GM08714 (cell line): ENCODE measurements around the gene RALGPS1.
A peak's percentile ranks its signal among the peaks of the same experiment; 100 is the strongest.

Source experiments
- H3K4me3 ChIP-seq: fragments of 200-500 bp; sonication (Bioruptor generic); 2 replicates; pipeline ENCODE4 v1.5.1; 2014; ENCODE audit warnings: mild to moderate bottlenecking, low read length, inconsistent platforms
- ZNF274 ChIP-seq: IDR thresholded peaks from 2 replicates; pipeline ENCODE4 v1.6.1; 2012; ENCODE audit warnings: mild to moderate bottlenecking, low read depth, low read length

RALGPS1 gene

DNA sequence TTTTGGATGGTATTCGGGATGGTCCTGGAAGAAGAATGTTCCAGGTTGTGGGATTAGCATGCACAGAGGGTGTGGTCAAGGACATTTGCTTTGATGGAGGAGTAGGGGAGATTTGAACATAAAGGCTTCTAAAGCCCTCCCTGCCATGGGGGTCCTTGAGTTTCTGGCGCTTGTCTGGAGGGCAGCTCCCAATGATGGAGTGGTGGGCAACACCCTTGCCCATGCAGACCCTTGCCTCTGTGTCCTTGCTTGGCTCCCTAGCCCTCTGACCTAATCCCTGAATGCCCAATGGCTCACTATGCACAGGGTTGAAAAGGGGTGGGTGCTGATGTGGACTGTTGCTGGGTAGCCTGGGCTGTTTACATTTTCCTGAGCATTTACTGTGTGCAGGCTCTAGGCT is 66.6 kb downstream of the RALGPS1 start:
- TF ChIP-seq ZNF274, result no peak
- no peak overlapping the region for H3K4me3 ChIP-seq

DNA sequence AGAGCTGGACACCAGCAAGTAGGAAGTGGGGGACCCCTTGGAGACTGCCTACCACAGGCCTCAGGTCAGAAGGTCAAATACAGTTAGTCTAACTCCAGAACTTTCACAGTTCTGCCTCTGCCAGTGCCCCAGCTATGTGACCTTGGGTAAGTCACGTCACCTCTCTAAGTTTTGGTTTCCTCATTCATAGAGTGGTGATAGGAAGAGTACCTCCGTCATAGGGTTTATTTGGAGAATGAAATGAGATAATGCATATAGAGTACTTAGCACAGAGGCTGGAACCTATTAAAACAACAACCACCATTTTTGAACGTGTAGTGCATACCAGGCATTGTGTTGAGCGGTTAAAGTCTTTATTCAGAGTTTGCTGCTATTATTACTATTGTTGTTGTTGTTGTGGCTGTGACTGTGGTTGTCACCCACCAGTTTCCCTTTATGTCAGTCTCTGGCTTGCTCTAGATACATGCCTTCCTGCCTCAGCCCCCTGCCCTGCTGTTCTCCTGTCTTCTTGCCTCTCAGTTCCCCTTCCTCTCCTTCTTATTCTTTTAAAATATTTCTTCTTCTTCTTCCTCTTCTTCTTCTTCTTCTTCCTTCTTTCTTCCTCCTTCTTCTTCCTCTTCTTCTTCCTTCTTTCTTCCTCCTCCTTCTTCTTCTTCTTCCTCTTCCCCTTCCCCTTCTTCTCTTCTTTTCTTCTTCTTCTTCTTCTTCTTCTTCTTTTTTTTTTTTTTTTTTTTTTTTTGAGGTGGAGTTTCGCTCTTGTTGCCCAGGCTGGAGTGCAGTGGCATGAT is 67.8 kb downstream of the RALGPS1 start:
- TF ChIP-seq ZNF274, result no peak
- H3K4me3 ChIP-seq, result no peak overlapping the region

DNA sequence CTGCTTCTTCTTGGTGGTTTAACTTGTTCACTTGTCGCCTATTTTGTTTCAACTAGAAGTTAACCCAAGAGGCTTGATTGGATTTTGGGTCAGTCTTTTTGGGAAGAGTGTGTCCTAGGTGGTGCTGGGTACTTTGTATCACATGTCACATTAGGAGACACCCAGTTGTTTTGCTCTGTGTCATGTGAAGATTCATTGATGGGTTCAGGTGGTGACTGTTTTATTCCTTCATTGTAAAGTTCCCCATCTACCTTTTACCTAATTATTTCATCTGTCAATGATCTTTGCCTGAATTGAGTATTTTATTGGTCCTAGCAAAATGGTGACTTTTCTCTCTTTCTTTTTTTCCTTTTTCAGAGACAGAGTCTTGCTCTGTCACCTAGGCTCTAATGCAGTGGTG is 69.2 kb downstream of the RALGPS1 start:
- no peak for TF ChIP-seq ZNF274
- H3K4me3 ChIP-seq, result no peak overlapping the region

DNA sequence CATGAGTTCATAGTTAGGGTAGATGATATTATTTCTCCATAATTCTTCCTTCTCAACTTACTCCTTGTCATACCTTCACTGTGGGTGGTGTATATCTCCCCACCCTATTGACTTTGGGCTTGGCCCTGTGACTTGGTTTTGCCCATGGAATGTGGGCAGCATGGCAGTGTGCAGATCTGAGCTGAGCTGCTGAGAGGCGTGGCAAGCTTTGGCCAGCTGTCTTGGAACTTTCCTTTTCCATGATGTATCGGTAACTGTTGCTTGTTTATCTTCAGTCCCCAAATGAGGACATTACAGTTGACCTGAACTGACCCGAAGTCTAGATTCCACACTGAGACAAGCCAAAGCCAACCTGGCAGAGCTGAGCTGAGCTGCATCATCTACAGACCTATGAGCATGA is 70.4 kb downstream of the RALGPS1 start:
- no peak for TF ChIP-seq ZNF274
- no peak overlapping the region for H3K4me3 ChIP-seq

DNA sequence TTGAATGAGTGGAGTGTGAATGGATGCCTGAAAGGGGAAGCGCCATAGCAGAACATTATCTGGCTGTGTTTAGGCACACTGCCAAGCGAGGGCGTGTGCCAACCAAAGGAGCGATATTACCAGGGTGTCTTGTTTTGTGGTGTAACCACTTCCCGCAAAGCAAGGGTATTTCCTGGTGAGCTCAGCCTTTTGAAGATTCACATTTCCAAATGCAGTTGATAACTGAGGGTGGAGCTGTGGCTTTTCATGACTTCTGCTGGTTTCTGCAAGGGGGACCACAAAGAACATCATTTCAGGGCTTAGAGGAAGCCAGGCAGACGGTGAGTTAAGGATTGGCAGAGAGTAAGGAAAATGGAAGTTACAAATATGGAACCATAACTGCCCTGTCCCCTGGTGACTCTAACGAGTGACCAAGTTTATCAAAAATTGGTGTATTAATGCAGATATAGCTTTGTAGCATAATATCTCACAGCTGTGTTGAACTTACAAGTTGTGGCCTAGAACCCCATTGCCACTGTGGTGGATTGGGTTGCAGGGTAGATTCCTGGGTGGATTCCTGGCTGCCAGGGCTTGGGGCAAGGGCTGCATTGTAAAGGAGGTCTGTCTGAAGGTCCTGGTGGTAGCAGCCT is 71.4 kb downstream of the RALGPS1 start:
- peak overlapping the region; percentile 12; the same call in 1 of the 2 replicates for H3K4me3 ChIP-seq
- TF ChIP-seq ZNF274, result no peak

DNA sequence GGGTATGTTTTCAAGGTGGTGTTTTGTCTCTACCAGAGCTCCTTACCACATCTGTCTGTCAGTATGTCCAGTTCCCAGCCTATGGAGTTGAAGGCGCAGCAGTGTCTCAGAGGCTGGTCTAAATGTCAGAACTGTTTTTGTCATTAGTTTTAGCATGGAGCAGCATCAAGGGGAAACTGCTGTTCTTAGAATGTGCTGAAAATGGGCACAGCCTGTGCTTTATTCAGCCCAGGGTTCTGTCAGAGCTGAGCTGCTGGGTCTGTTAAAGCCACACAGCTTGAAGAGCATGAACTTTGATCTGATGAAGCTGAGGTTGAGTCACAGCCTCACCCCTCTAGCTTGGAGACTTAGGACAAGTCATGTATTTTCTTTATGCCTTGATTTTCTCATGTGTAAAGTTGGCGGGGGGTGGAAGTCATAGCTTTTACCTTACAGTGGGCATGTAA is 71.9 kb downstream of the RALGPS1 start:
- no peak for TF ChIP-seq ZNF274
- peak overlapping the region; percentile 12; the same call in 1 of the 2 replicates for H3K4me3 ChIP-seq

DNA sequence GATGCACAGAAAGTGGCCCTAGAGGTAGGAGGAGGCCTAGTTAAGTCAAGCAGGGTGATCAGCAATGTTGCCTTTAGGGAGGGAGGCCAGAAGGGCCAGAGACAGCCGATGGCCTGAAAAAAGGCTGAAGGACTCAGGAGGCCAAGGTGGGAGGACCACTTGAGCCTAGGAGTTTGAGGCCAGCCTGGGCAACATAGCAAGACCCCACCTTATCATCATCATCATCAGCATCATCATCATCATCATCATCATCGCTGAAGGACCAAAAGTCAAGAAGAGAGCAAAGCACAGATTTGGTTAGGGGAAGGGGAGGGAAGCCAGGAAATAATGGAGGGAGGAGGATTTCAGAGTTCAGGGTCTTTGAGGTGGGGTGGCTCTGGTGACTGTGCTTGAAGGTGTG is 74.3 kb downstream of the RALGPS1 start:
- H3K4me3 ChIP-seq, result no peak overlapping the region
- no peak for TF ChIP-seq ZNF274

DNA sequence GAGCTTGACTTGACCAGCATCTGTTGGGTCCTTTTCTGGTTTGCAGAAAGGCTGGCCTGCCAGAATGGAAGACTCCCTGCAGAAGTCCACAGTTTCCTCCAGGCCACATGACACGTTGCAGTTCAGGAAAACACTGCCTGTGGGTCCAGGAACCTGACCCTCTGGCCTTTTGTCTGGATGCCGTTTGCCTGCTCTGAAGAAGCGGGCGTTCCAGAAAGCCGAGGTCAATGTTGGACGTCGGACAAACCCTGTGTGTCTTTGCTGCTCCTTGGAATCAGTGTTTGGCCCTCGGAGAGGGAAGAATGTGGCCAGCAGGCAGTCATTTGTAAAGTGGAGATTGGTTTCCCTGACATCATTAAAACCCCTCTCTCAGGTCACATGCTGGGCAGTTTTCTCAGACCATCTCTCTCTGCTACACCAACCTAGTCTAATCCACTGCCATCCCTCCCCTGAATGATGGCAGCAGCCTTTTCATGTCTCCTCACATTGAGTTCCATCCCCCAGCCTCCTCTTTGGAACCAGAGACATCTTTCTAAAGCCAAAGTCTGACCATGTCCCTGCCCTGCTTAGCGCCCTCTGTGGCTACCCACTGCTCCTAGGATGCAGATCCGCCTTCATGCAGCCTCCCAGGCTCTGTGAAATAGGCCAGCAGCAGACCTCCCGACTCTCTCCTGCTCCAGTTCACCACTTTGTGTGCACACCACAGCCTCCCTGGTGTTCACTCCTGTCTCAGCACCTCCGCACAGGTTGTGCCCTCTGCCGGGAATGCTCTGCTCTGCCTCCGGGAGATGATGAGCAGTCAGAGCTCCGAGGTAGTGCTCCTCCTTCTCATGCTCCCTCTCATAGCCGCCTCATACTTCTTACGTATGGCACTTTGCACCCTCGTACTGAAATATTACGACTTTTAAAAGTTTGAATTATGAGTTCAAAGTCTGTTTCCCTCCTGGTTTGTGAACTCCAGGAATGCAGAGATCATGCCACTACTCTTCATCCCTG is 75.6 kb downstream of the RALGPS1 start:
- TF ChIP-seq ZNF274, result no peak
- no peak overlapping the region for H3K4me3 ChIP-seq

DNA sequence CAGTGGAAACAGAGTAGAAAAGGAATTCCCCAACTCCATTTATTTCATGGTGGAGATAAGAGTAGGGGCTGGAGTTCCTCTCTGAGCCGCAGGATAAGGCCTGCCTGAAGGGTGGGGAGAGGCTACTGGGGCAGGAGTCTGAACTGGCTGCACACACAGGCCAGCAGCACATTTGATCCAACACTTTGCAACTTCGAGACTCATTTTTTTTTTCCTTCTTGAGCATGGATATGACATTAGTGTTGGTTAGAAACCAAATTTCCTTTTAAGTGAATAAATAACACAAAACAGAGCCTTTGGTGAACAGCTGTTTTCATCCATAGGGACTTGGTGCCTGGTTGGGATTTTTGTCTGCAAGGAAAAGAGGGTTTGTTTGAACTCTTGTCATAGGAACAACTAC is 76.6 kb downstream of the RALGPS1 start:
- no peak for TF ChIP-seq ZNF274
- no peak overlapping the region for H3K4me3 ChIP-seq

DNA sequence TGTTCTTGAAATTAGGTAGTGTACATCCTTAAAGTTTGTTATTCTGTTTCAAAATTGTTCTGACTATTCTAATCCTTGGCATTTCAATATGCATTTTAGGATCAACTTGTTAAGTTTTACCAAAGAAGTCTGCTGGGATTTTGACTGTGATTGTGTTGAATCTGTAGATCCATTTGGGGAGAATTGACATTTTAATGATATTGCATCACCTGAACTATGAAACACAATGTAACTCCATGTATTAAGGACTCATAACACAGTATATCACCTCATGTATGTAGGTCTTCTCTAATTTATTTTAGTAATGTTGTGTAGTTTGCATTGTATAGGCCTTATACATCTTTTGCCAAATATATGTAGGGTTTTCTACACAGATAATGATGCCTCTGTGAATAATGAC is 77.8 kb downstream of the RALGPS1 start:
- TF ChIP-seq ZNF274, result no peak
- H3K4me3 ChIP-seq, result no peak overlapping the region

DNA sequence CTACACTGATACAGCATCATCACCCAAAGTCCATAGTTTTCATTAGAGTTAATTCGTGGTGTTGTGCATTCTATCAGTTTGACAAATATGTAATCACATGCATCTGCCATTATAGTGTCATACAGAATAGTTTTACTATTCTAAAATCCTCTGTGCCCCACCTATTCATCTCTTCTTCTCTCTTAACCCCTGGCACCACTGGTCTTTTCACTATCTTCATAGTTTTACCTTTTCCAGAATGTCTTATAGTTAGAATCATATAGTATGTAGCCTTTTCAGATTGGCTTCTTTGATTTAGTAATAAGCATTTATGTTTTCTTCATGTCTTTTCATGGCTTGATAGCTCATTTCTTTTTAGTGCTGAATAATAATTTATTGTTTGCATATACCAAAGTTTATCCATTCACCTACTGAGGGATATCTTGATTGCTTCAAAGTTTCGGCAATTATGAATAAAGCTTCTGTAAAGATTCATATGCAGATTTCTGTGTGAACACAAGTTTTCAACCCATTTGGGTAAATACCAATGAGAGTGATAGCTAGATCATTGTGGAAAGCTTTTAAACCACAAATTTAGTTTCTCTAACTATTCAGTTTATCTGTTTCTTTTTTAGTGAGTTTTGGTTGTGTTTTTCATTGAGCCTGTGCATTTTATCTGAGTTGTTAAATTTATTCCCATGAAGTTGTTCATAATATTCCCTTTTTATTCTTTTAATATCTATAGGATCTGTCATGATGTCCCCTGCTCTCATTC is 84.9 kb downstream of the RALGPS1 start:
- no peak for TF ChIP-seq ZNF274

DNA sequence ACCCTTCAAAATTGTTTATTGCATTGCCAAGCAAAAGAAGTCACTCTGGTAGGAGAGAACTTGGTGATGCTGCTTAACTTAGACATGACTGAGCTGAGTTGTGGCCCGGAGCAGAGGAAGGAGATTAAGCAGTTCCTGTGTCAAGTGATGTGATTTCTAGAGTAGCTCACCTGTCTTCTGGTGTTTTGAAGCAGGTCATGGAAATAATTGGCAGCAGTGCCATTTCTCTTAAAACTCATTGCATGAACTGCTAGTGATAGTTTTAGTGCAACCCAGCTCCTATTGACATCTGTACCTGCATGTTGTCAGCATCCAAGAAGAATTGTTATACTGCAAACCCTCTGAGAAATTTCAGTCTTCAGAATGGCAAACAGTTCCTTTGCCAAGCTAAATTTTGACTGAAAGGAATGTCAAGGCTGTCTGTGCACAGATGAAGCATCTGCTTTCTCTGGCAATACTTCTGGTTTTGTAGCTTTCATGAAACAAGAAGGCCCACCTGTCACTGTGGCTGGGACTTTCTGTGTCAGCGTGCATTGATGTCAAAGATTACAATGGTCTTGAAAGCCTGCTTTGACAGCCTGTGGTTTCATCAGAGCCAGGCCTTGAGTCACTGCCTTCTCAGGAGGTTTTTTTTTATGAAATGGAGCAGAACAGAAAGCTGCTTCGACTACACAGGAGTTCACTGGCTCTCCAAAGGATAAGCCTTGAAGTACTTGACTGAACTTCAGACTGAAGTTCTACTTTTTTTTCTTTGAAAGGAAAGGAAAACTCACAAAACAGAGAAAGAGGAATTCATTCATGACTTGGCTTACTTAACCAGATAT is 90.6 kb downstream of the RALGPS1 start:
- TF ChIP-seq ZNF274, result no peak
- H3K4me3 ChIP-seq, result peak overlapping the region; percentile 42; the same call in 1 of the 2 replicates

More for the DNA sequence above, 84.9 kb downstream of the RALGPS1 start:
- no peak overlapping the region; the same call in 1 of the 2 replicates for H3K4me3 ChIP-seq
